H1 (cell line): ENCODE results near the gene UNC13D. TPM values are rescaled to one million over a fixed set of nuclear protein-coding genes. Genes with fewer than 3 reads are reported as not detected.

Experiments used
- CTCF ChIA-PET: fragments of 300-600 bp; sonication (Branson Sonifier 250); formaldehyde crosslinking; loops from one replicate; lab custom pipeline; 2021; ENCODE audit not compliant: partially characterized antibody; lab: Charles Lee
- POLR2A ChIA-PET: fragments of 300-600 bp; sonication (Branson Sonifier 250); formaldehyde crosslinking; loops from one replicate; lab custom pipeline; 2021; ENCODE audit warnings: inconsistent platforms; ENCODE audit not compliant: partially characterized antibody; lab: Charles Lee
- DNase-seq, 2 experiments: peaks; one replicate each; pipeline versions ENCODE4 v3.0.0 to v3.0.0-alpha.2; 2010 to 2022; ENCODE audit warnings: low spot score in 2 of 2, low read depth in 1 of 2, mixed read lengths in 1 of 2
- FAIRE-seq: peaks from 2 replicates; lab custom pipeline; 2011; peaks lifted over from hg19 to GRCh38; lab: Jason Lieb, UNC
- H2AFZ ChIP-seq: 2 replicates; pipeline ENCODE4 v1.8.1; 2012; ENCODE audit warnings: low read length, inconsistent platforms
- H2AK5ac ChIP-seq: 2 replicates; pipeline ENCODE4 v1.6.1; 2013; ENCODE audit warnings: low read depth, low read length
- H2BK120ac ChIP-seq: replicated peaks from 2 replicates; pipeline ENCODE3; 2013; ENCODE audit warnings: low read depth, low read length, inconsistent platforms
- H2BK12ac ChIP-seq: 2 replicates; pipeline ENCODE4 v1.6.1; 2013; ENCODE audit warnings: low read depth, low read length
- H2BK15ac ChIP-seq: 2 replicates; pipeline ENCODE4 v1.6.1; 2013; ENCODE audit warnings: low read length
- H2BK20ac ChIP-seq: 2 replicates; pipeline ENCODE4 v1.6.1; 2013; ENCODE audit warnings: low read length
- H2BK5ac ChIP-seq: 2 replicates; pipeline ENCODE4 v1.6.1; 2013; ENCODE audit warnings: low read depth, low read length
- H3K14ac ChIP-seq: 2 replicates; pipeline ENCODE4 v1.6.1; 2013; ENCODE audit warnings: inconsistent platforms; ENCODE audit not compliant: insufficient read length
- H3K18ac ChIP-seq: 2 replicates; pipeline ENCODE4 v1.6.1; 2013; ENCODE audit warnings: low read length; ENCODE audit errors: extremely low read depth
- H3K23ac ChIP-seq: 2 replicates; pipeline ENCODE4 v1.6.1; 2013; ENCODE audit warnings: inconsistent platforms; ENCODE audit not compliant: insufficient read length
- H3K23me2 ChIP-seq: 2 replicates; pipeline ENCODE4 v1.6.1; 2013; ENCODE audit warnings: low read depth, low read length
- H3K27ac ChIP-seq: 2 replicates; pipeline ENCODE4 v1.6.1; 2011; ENCODE audit warnings: low read depth, low read length, inconsistent platforms
- H3K27me3 ChIP-seq, 4 experiments: replicated peaks in 1 of 4; 1 replicate in 1 of 4; 2 replicates in 3 of 4; pipeline versions ENCODE4 v1.6.1 to v1.8.1; 2011 to 2013; ENCODE audit warnings: low read length in 3 of 4, mild to moderate bottlenecking in 3 of 4, inconsistent platforms in 2 of 4, mixed read lengths in 2 of 4, moderate library complexity in 1 of 4; ENCODE audit not compliant: control insufficient read depth in 3 of 4, insufficient read depth in 3 of 4; ENCODE audit errors: extremely low read depth in 1 of 4
- H3K36me3 ChIP-seq, 4 experiments: 2 replicates each; pipeline versions ENCODE4 v1.6.1 to v1.8.1; 2011 to 2013; ENCODE audit warnings: mild to moderate bottlenecking in 4 of 4, low read length in 3 of 4, moderate library complexity in 2 of 4, control low read depth in 1 of 4, inconsistent platforms in 1 of 4; ENCODE audit not compliant: insufficient read depth in 4 of 4, control insufficient read depth in 2 of 4
- H3K4ac ChIP-seq: replicated peaks from 2 replicates; pipeline ENCODE3; 2013; ENCODE audit warnings: low read length, low read depth, mixed read lengths, inconsistent platforms; ENCODE audit not compliant: insufficient read length
- H3K4me1 ChIP-seq, 4 experiments: replicated peaks in 1 of 4; 1 replicate in 1 of 4; 2 replicates in 3 of 4; pipeline versions ENCODE4 v1.6.1 to v1.8.1; 2011 to 2013; ENCODE audit warnings: low read length in 3 of 4, inconsistent platforms in 2 of 4, mixed read lengths in 1 of 4; ENCODE audit not compliant: insufficient read depth in 4 of 4, control insufficient read depth in 3 of 4
- H3K4me2 ChIP-seq, 2 experiments: 2 replicates each; pipeline versions ENCODE4 v1.6.1 to v1.8.1; 2011 to 2013; ENCODE audit warnings: low read depth in 2 of 2, low read length in 2 of 2, control low read depth in 1 of 2, inconsistent platforms in 1 of 2, mild to moderate bottlenecking in 1 of 2; ENCODE audit not compliant: insufficient read depth in 1 of 2
- H3K4me3 ChIP-seq, 4 experiments: fragments of 200-600, 300-600 bp in 1 of 4; sonication (generic), shearing (Covaris generic), sonication (Bioruptor Twin) in 1 of 4; 2 replicates each; pipeline versions ENCODE4 v1.5.1 to v1.8.1; 2011 to 2016; ENCODE audit warnings: low read length in 4 of 4, low read depth in 3 of 4, control low read depth in 2 of 4, inconsistent platforms in 2 of 4, mild to moderate bottlenecking in 2 of 4, mixed read lengths in 1 of 4, moderate library complexity in 1 of 4; ENCODE audit not compliant: insufficient read depth in 2 of 4; ENCODE audit errors: extremely low read depth in 1 of 4
- H3K56ac ChIP-seq: replicated peaks from 2 replicates; pipeline ENCODE3; 2013; ENCODE audit warnings: low read depth, mild to moderate bottlenecking, mixed read lengths, low read length, inconsistent platforms; ENCODE audit not compliant: insufficient read length
- H3K79me1 ChIP-seq: 2 replicates; pipeline ENCODE4 v1.6.1; 2013; ENCODE audit warnings: low read depth, low read length, control low read depth
- H3K79me2 ChIP-seq, 2 experiments: 2 replicates each; pipeline versions ENCODE4 v1.6.1 to v1.8.1; 2012 to 2013; ENCODE audit warnings: low read length in 2 of 2, mild to moderate bottlenecking in 2 of 2, inconsistent platforms in 1 of 2; ENCODE audit not compliant: insufficient read depth in 2 of 2, control insufficient read depth in 1 of 2
- H3K9ac ChIP-seq, 4 experiments: replicated peaks in 1 of 4; 1 replicate in 1 of 4; 2 replicates in 3 of 4; pipeline versions ENCODE4 v1.6.1 to v1.8.1; 2011 to 2013; ENCODE audit warnings: low read depth in 3 of 4, low read length in 3 of 4, control low read depth in 2 of 4, mild to moderate bottlenecking in 2 of 4, moderate library complexity in 2 of 4, inconsistent platforms in 1 of 4; ENCODE audit errors: extremely low read depth in 1 of 4
- H3K9me3 ChIP-seq, 2 experiments: 2 replicates each; pipeline versions ENCODE4 v1.6.1 to v1.8.1; 2012 to 2013; ENCODE audit warnings: mild to moderate bottlenecking in 2 of 2, moderate library complexity in 2 of 2, control low read depth in 1 of 2, inconsistent platforms in 1 of 2, low read depth in 1 of 2, low read length in 1 of 2, mixed read lengths in 1 of 2; ENCODE audit not compliant: insufficient read depth in 2 of 2
- H4K20me1 ChIP-seq, 2 experiments: replicated peaks in 1 of 2; 2 replicates each; pipeline versions ENCODE3 to v1.8.1; 2011 to 2013; ENCODE audit warnings: inconsistent platforms in 2 of 2, low read length in 2 of 2, mild to moderate bottlenecking in 1 of 2; ENCODE audit not compliant: insufficient read depth in 2 of 2, control insufficient read depth in 1 of 2
- H4K5ac ChIP-seq: 2 replicates; pipeline ENCODE4 v1.6.1; 2013; ENCODE audit warnings: low read length, low read depth, mixed read lengths, inconsistent platforms; ENCODE audit not compliant: insufficient read length
- H4K8ac ChIP-seq: 2 replicates; pipeline ENCODE4 v1.8.0; 2013; ENCODE audit warnings: mild to moderate bottlenecking, moderate library complexity, low read length, inconsistent platforms; ENCODE audit not compliant: insufficient read depth; ENCODE audit errors: extremely low read depth
- H4K91ac ChIP-seq: replicated peaks from 2 replicates; pipeline ENCODE3; 2013; ENCODE audit warnings: low read length, mixed read lengths, inconsistent platforms; ENCODE audit not compliant: insufficient read length
- CBX8 ChIP-seq: fragments of 300-800, 300-1000 bp; sonication (generic); IDR thresholded peaks from 2 replicates; pipeline ENCODE4 v1.7.1; 2016; ENCODE audit warnings: low read depth, low read length, borderline replicate concordance
- CREB1 ChIP-seq: IDR thresholded peaks from 2 replicates; pipeline ENCODE4 v1.6.1; 2012; ENCODE audit warnings: inconsistent platforms
- FOSL1 ChIP-seq: IDR thresholded peaks from 2 replicates; pipeline ENCODE4 v1.6.1; 2011; ENCODE audit warnings: mild to moderate bottlenecking, low read depth, low read length, moderate library complexity; ENCODE audit not compliant: insufficient read depth
- HDAC2 ChIP-seq, 2 experiments: fragments of 300-600 bp in 1 of 2; sonication (generic) in 1 of 2; IDR thresholded peaks; 2 replicates each; pipeline ENCODE4 v1.6.1; 2011 to 2012; ENCODE audit warnings: low read depth in 2 of 2, low read length in 2 of 2, mild to moderate bottlenecking in 2 of 2, moderate library complexity in 2 of 2, borderline replicate concordance in 1 of 2, inconsistent platforms in 1 of 2
- POLR2AphosphoS5 ChIP-seq: IDR thresholded peaks from 2 replicates; pipeline ENCODE4 v1.6.1; 2011; ENCODE audit warnings: low read depth, low read length
- SUZ12 ChIP-seq: fragments of 200-600 bp; sonication (generic); IDR thresholded peaks from 2 replicates; pipeline ENCODE4 v1.6.1; 2012; ENCODE audit warnings: mild to moderate bottlenecking, inconsistent platforms, low read length, moderate library complexity, mixed read lengths
- WGBS, 2 experiments: shearing (Covaris generic) in 1 of 2; methylation state at CpG; one replicate each; pipeline versions ENCODE4 v1.1.6 to v1.1.7; 2013 to 2015; ENCODE audit warnings: low lambda C conversion rate in 2 of 2, mixed read lengths in 2 of 2, inconsistent platforms in 1 of 2, low coverage in 1 of 2, missing lambda C conversion rate in 1 of 2; ENCODE audit not compliant: insufficient replicate concordance in 2 of 2, insufficient coverage in 1 of 2, insufficient read length in 1 of 2; ENCODE audit errors: extremely low coverage in 1 of 2, missing lambda C conversion rate in 1 of 2; 5-methylcytosine and 5-hydroxymethylcytosine counted together
- polyA plus RNA-seq, 7 experiments: library from polyadenylated mRNA; depleted of rRNA in 3 of 7; stranded (reverse) in 5 of 7; unstranded in 2 of 7; fragments of >200 nt in 5 of 7; fragments of 200-250 nt in 2 of 7; gene quantifications; 1 replicate in 5 of 7; 2 replicates in 1 of 7; 4 replicates in 1 of 7; pipeline versions ENCODE4 v1.2.1 to v1.2.3, GENCODE V29; 2011 to 2013; ENCODE audit warnings: missing spikeins in 2 of 7, mixed read lengths in 2 of 7
- total RNA-seq: library from RNA; stranded (reverse); fragmentation: NEBNext Ultra II Directional; extraction: Animal tissue kit (Norgen Biotek cat#: 25700); gene quantifications from 2 replicates; pipeline ENCODE4 v1.2.1, GENCODE V29; 2021
- TF ChIP-seq, protein P1 (sequence below): IDR thresholded peaks from 2 replicates; pipeline ENCODE4 v1.6.1; 2012; ENCODE audit warnings: inconsistent platforms
- TF ChIP-seq, protein P2 (sequence below): IDR thresholded peaks from 2 replicates; pipeline ENCODE4 v1.6.1; 2012; ENCODE audit warnings: low read length, inconsistent platforms

The UNC13D gene
- total and polyA plus RNA-seq, 2 of the 8 experiments (the other 6 are each of a cell fraction or from before 2014, with no cell fraction given): 3.6 to 8.4 TPM

DNA sequence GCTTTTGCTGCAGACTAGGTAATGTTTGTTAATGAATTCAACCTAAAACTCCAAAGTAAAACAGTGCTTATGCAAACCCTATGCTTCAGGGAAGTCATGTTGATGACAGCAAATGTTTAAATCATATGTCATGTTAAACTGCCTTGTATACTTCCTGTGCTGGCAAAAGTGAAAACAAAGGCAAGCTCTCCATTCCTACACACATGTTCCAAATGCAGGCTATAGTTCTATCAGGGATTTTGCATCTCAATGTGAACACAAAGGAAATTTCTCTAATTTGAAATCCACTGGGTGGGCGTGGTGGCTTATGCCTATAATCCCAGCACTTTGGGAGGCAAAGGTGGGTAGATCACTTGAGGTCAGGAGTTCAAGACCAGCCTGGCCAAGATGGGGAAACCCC lies 40.3 kb downstream of the UNC13D start:
- FAIRE-seq (no peak), DNase-seq (no peak)
- Histone ChIP-seq H3K4me2 (no peak overlapping the region), H4K20me1 (peaks cover 0 to 9% of the 10 kb centered on the region in 2 experiments), H3K18ac (no peak overlapping the region), H2BK120ac (no peak overlapping the region), H3K23me2 (no peaks in the 10 kb centered on the region), H3K36me3 (peaks cover 0 to 5% (median 4%) of the 10 kb centered on the region in 4 experiments; a peak in 3 of 8 replicates), H3K9me3 (no peaks in the 10 kb centered on the region), H3K4me1 (no peaks in the 10 kb centered on the region), H2AK5ac (no peak overlapping the region), H3K27ac (no peak overlapping the region), H2BK12ac (no peak overlapping the region), H3K56ac (no peak overlapping the region), H3K27me3 (no peaks in the 10 kb centered on the region), H3K4me3 (no peak overlapping the region), H4K5ac (no peak overlapping the region), H2BK5ac (no peak overlapping the region), H3K79me2 (peaks cover 0 to 19% of the 10 kb centered on the region in 2 experiments; a peak in 2 of 4 replicates), H2AFZ (no peak overlapping the region), H2BK15ac (no peak overlapping the region), H3K9ac (no peak overlapping the region), H3K23ac (no peak overlapping the region), H4K8ac (no peak overlapping the region), H3K79me1 (peaks cover 4% of the 10 kb centered on the region; the same call in 1 of the 2 replicates), H4K91ac (no peak overlapping the region), H3K14ac (no peak overlapping the region), H3K4ac (no peak overlapping the region), H2BK20ac (no peak overlapping the region)
- ChIA-PET POLR2A (interaction anchor here (0.7 to 5.1 kb wide), 6 partner anchors 9 to 120 kb away, joined by 3 to 34 read pairs (median 4); partner anchors contain the start of gene UNK), CTCF (interaction anchor here (1.1 to 2.7 kb wide), 9 partner anchors 9 to 170 kb away, joined by 3 to 7 read pairs (median 4); partner anchors contain the start of gene SMIM5)
- WGBS, 2 experiments: 94% methylated on average over 1 of the region's 1 CpG; no CpG with 5 or more reads in 1 of the 2 experiments
- no peak for TF ChIP-seq HDAC2 (IDR thresholded peaks at IDR 0.05; ENCODE audit: borderline replicate concordance in 1 of 2, low read depth in 2 of 2, low read length in 2 of 2)
- no peak for TF ChIP-seq SUZ12
- no peak for TF ChIP-seq CREB1
- TF ChIP-seq, protein P1, sequence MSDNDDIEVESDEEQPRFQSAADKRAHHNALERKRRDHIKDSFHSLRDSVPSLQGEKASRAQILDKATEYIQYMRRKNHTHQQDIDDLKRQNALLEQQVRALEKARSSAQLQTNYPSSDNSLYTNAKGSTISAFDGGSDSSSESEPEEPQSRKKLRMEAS: no peak
- TF ChIP-seq FOSL1: no peak
- TF ChIP-seq, protein P2, sequence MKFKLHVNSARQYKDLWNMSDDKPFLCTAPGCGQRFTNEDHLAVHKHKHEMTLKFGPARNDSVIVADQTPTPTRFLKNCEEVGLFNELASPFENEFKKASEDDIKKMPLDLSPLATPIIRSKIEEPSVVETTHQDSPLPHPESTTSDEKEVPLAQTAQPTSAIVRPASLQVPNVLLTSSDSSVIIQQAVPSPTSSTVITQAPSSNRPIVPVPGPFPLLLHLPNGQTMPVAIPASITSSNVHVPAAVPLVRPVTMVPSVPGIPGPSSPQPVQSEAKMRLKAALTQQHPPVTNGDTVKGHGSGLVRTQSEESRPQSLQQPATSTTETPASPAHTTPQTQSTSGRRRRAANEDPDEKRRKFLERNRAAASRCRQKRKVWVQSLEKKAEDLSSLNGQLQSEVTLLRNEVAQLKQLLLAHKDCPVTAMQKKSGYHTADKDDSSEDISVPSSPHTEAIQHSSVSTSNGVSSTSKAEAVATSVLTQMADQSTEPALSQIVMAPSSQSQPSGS: no peak
- no peak for TF ChIP-seq POLR2AphosphoS5
- no peak for TF ChIP-seq CBX8
